H1 (cell line): ENCODE data around the gene ACE. TPM values are rescaled to one million over a fixed set of nuclear protein-coding genes. Genes with fewer than 3 reads are reported as not detected.

ENCODE experiments used
- KDM4A ChIP-seq: IDR thresholded peaks from one replicate; pipeline ENCODE4 v1.7.1; 2012; ENCODE audit warnings: low read depth, mild to moderate bottlenecking, moderate library complexity, low read length, inconsistent platforms; ENCODE audit not compliant: severe bottlenecking
- SIX5 ChIP-seq: IDR thresholded peaks from 2 replicates; pipeline ENCODE4 v1.6.1; 2011; ENCODE audit warnings: mild to moderate bottlenecking, low read depth, low read length
- SP1 ChIP-seq: IDR thresholded peaks from 2 replicates; pipeline ENCODE4 v1.6.1; 2011; ENCODE audit warnings: low read depth, low read length
- TEAD4 ChIP-seq: IDR thresholded peaks from 2 replicates; pipeline ENCODE4 v1.6.1; 2012; ENCODE audit warnings: low read depth, low read length, inconsistent platforms, mixed read lengths
- polyA plus RNA-seq, 7 experiments: library from polyadenylated mRNA; depleted of rRNA in 3 of 7; stranded (reverse) in 5 of 7; unstranded in 2 of 7; fragments of >200 nt in 5 of 7; fragments of 200-250 nt in 2 of 7; gene quantifications; 1 replicate in 5 of 7; 2 replicates in 1 of 7; 4 replicates in 1 of 7; pipeline versions ENCODE4 v1.2.1 to v1.2.3, GENCODE V29; 2011 to 2013; ENCODE audit warnings: missing spikeins in 2 of 7, mixed read lengths in 2 of 7
- total RNA-seq: library from RNA; stranded (reverse); fragmentation: NEBNext Ultra II Directional; extraction: Animal tissue kit (Norgen Biotek cat#: 25700); gene quantifications from 2 replicates; pipeline ENCODE4 v1.2.1, GENCODE V29; 2021
- TF ChIP-seq, protein P1 (sequence below): IDR thresholded peaks from 2 replicates; pipeline ENCODE4 v1.6.1; 2011; ENCODE audit warnings: low read depth, mild to moderate bottlenecking, low read length; ENCODE audit not compliant: insufficient read depth
- TF ChIP-seq, protein P2 (sequence below): IDR thresholded peaks from 2 replicates; pipeline ENCODE4 v1.6.1; 2012; ENCODE audit warnings: low read length, inconsistent platforms

Gene ACE
- total and polyA plus RNA-seq, 2 of the 8 experiments (the other 6 are each of a cell fraction or from before 2014, with no cell fraction given): 2.5 to 5.5 TPM

DNA sequence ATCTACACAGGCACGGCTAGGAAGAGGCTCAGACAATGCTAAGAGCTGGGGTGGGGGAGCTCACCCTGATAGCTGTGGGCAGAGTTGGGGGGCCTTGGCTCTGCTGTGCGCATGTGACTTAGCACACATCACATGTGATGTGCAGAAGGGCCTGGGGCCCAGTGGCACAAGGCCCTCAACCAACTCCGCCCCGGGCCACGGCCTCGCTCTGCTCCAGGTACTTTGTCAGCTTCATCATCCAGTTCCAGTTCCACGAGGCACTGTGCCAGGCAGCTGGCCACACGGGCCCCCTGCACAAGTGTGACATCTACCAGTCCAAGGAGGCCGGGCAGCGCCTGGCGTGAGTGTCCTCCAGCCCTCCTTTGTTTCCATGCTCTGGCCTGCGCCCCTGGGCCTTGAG is 19.3 kb downstream of the ACE start (continued):
- no peak for TF ChIP-seq KDM4A
- no peak for TF ChIP-seq TEAD4
- no peak for TF ChIP-seq SP1
- no peak for TF ChIP-seq SIX5
- TF ChIP-seq, protein P1, sequence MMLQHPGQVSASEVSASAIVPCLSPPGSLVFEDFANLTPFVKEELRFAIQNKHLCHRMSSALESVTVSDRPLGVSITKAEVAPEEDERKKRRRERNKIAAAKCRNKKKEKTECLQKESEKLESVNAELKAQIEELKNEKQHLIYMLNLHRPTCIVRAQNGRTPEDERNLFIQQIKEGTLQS: no peak
- TF ChIP-seq, protein P2, sequence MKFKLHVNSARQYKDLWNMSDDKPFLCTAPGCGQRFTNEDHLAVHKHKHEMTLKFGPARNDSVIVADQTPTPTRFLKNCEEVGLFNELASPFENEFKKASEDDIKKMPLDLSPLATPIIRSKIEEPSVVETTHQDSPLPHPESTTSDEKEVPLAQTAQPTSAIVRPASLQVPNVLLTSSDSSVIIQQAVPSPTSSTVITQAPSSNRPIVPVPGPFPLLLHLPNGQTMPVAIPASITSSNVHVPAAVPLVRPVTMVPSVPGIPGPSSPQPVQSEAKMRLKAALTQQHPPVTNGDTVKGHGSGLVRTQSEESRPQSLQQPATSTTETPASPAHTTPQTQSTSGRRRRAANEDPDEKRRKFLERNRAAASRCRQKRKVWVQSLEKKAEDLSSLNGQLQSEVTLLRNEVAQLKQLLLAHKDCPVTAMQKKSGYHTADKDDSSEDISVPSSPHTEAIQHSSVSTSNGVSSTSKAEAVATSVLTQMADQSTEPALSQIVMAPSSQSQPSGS: no peak
